HCT116 (cell line): ENCODE data around the gene ARL5C. TPM values are rescaled to one million over a fixed set of nuclear protein-coding genes. Genes with fewer than 3 reads are reported as not detected.
A peak's percentile ranks its signal among the peaks of the same experiment; 100 is the strongest.

Source experiments
- ATAC-seq: fragments of 200-7000 bp; cut with Tn5 transposase; 2 replicates; pipeline ENCODE4 v1.9.1; 2020; ENCODE audit warnings: mild to moderate bottlenecking, moderate library complexity
- BruUV-seq: library from RNA; stranded (reverse); fragments of 400-500 nt; replicated peaks from 2 replicates; lab custom pipeline; 2021; lab: Mats Ljungman, UMichigan
- CTCF ChIA-PET: fragments of 300-600 bp; sonication (Branson Sonifier 250); formaldehyde crosslinking; loops from one replicate; lab custom pipeline; 2021; ENCODE audit warnings: antibody characterized with exemption; lab: Charles Lee
- POLR2A ChIA-PET: fragments of 300-600, 350-600 bp; sonication (Branson Sonifier 250); formaldehyde crosslinking; loops from one replicate; lab custom pipeline; 2021; ENCODE audit warnings: antibody characterized with exemption; lab: Charles Lee
- RAD21 ChIA-PET, 2 experiments: fragments of 300-600 bp; sonication (Branson Sonifier 250); formaldehyde crosslinking; loops; one replicate each; lab custom pipeline; 2023; ENCODE audit warnings: low total read pairs in 2 of 2; ENCODE audit not compliant: uncharacterized antibody in 2 of 2, unreplicated experiment in 2 of 2, low non-redundant PET in 1 of 2; lab: Charles Lee
- DNase-seq: peaks from one replicate; pipeline ENCODE4 v3.0.0-alpha.2; 2010; ENCODE audit warnings: low read depth, low spot score
- H2AFZ ChIP-seq: fragments of 200-600 bp; shearing (Covaris generic), sonication (generic); 2 replicates; pipeline ENCODE4 v1.6.1; 2017; ENCODE audit warnings: low read depth, mixed run types, mixed read lengths, antibody characterized with exemption, low read length; ENCODE audit not compliant: poor library complexity, severe bottlenecking
- H3K27ac ChIP-seq: 2 replicates; pipeline ENCODE4 v1.5.1; 2012; ENCODE audit warnings: low read depth, low read length
- H3K27me3 ChIP-seq: fragments of 200-600 bp; sonication (generic); 2 replicates; pipeline ENCODE4 v1.6.1; 2016; ENCODE audit warnings: mixed run types, low read length, mixed read lengths; ENCODE audit not compliant: insufficient read depth
- H3K36me3 ChIP-seq, 2 experiments: fragments of 200-500 bp in 1 of 2; fragments of 200-600 bp in 1 of 2; sonication (Bioruptor generic) in 1 of 2; sonication (generic) in 1 of 2; 2 replicates each; pipeline versions ENCODE4 v1.5.1 to v1.6.1; 2014 to 2016; ENCODE audit warnings: low read length in 2 of 2, inconsistent platforms in 1 of 2, mixed read lengths in 1 of 2, mixed run types in 1 of 2; ENCODE audit not compliant: insufficient read depth in 2 of 2, control insufficient read depth in 1 of 2
- H3K4me1 ChIP-seq, 2 experiments: fragments of 200-600 bp in 1 of 2; sonication (generic) in 1 of 2; 2 replicates each; pipeline versions ENCODE4 v1.5.1 to v1.6.1; 2012 to 2017; ENCODE audit warnings: low read length in 2 of 2, inconsistent platforms in 1 of 2, mild to moderate bottlenecking in 1 of 2, mixed read lengths in 1 of 2, mixed run types in 1 of 2, moderate library complexity in 1 of 2; ENCODE audit not compliant: insufficient read depth in 2 of 2, control insufficient read depth in 1 of 2
- H3K4me2 ChIP-seq: fragments of 200-600 bp; sonication (generic); 2 replicates; pipeline ENCODE4 v1.6.1; 2017; ENCODE audit warnings: mixed run types, low read length, mixed read lengths
- H3K4me3 ChIP-seq, 2 experiments: fragments of 200-600 bp in 1 of 2; sonication (generic) in 1 of 2; replicated peaks in 1 of 2; 2 replicates each; pipeline ENCODE4 v1.5.1; 2011 to 2016; ENCODE audit warnings: low read length in 2 of 2, control low read depth in 1 of 2, low read depth in 1 of 2, mild to moderate bottlenecking in 1 of 2, mixed read lengths in 1 of 2, mixed run types in 1 of 2
- H3K79me2 ChIP-seq: fragments of 200-600 bp; sonication (generic); 2 replicates; pipeline ENCODE4 v1.6.1; 2017; ENCODE audit warnings: mild to moderate bottlenecking, mixed run types, low read length, moderate library complexity, mixed read lengths; ENCODE audit not compliant: insufficient read depth
- H3K9ac ChIP-seq: fragments of 200-600 bp; sonication (generic); 2 replicates; pipeline ENCODE4 v1.6.1; 2016; ENCODE audit warnings: low read length, mixed read lengths
- H3K9me2 ChIP-seq: fragments of 200-600 bp; sonication (generic), shearing (Covaris generic); 2 replicates; pipeline ENCODE4 v1.6.1; 2017; ENCODE audit warnings: mixed run types, mild to moderate bottlenecking, moderate library complexity; ENCODE audit not compliant: insufficient read depth
- H3K9me3 ChIP-seq, 2 experiments: fragments of 200-500 bp in 1 of 2; fragments of 200-600 bp in 1 of 2; sonication (Bioruptor generic) in 1 of 2; sonication (generic) in 1 of 2; 2 replicates each; pipeline ENCODE4 v1.6.1; 2014 to 2017; ENCODE audit warnings: low read length in 2 of 2, mixed read lengths in 2 of 2, inconsistent platforms in 1 of 2, low read depth in 1 of 2, mild to moderate bottlenecking in 1 of 2, mixed run types in 1 of 2, moderate library complexity in 1 of 2; ENCODE audit not compliant: control insufficient read depth in 1 of 2, insufficient read depth in 1 of 2
- H4K20me1 ChIP-seq: fragments of 200-600 bp; sonication (generic), shearing (Covaris generic); 2 replicates; pipeline ENCODE4 v1.6.1; 2017; ENCODE audit warnings: mixed run types, mild to moderate bottlenecking, moderate library complexity; ENCODE audit not compliant: insufficient read depth
- ATF3 ChIP-seq: IDR thresholded peaks from 2 replicates; pipeline ENCODE4 v1.6.1; 2012
- CBX3 ChIP-seq: IDR thresholded peaks from 2 replicates; pipeline ENCODE4 v1.6.1; 2012; ENCODE audit warnings: low read depth
- CEBPB ChIP-seq: IDR thresholded peaks from 2 replicates; pipeline ENCODE4 v1.6.1; 2012; ENCODE audit warnings: low read depth
- EGR1 ChIP-seq: IDR thresholded peaks from 2 replicates; pipeline ENCODE4 v1.6.1; 2012; ENCODE audit warnings: low read depth
- ELF1 ChIP-seq: IDR thresholded peaks from 2 replicates; pipeline ENCODE4 v1.6.1; 2012; ENCODE audit warnings: low read depth, borderline replicate concordance
- EZH2 ChIP-seq: fragments of 200-600 bp; sonication (generic); IDR thresholded peaks from 2 replicates; pipeline ENCODE4 v1.6.1; 2017; ENCODE audit warnings: antibody characterized with exemption, mixed run types
- JUND ChIP-seq: IDR thresholded peaks from 2 replicates; pipeline ENCODE4 v1.6.1; 2012
- MAX ChIP-seq: IDR thresholded peaks from 2 replicates; pipeline ENCODE4 v1.6.1; 2012
- POLR2A ChIP-seq: IDR thresholded peaks from 2 replicates; pipeline ENCODE4 v1.7.0; 2011; ENCODE audit warnings: borderline replicate concordance; ENCODE audit not compliant: insufficient read depth, insufficient read length; ENCODE audit errors: extremely low read depth
- POLR2AphosphoS5 ChIP-seq: IDR thresholded peaks from 2 replicates; pipeline ENCODE4 v1.6.1; 2011; ENCODE audit warnings: mild to moderate bottlenecking, low read depth, low read length, moderate library complexity
- RAD21 ChIP-seq: IDR thresholded peaks from 2 replicates; pipeline ENCODE4 v1.6.1; 2012; ENCODE audit warnings: low read depth, mild to moderate bottlenecking
- REST ChIP-seq: IDR thresholded peaks from 2 replicates; pipeline ENCODE4 v1.6.1; 2012; ENCODE audit warnings: low read depth
- SP1 ChIP-seq: IDR thresholded peaks from 2 replicates; pipeline ENCODE4 v1.6.1; 2012; ENCODE audit warnings: low read depth
- SRF ChIP-seq: IDR thresholded peaks from 2 replicates; pipeline ENCODE4 v1.6.1; 2012; ENCODE audit warnings: low read depth
- TCF7L2 ChIP-seq: IDR thresholded peaks from 2 replicates; pipeline ENCODE4 v1.7.0; 2011; ENCODE audit warnings: borderline replicate concordance, inconsistent platforms; ENCODE audit not compliant: insufficient read depth, insufficient read length; ENCODE audit errors: extremely low read depth
- ZNF274 ChIP-seq: fragments of 200-500 bp; sonication (Bioruptor generic); IDR thresholded peaks from 2 replicates; pipeline ENCODE4 v1.6.1; 2014; ENCODE audit warnings: mild to moderate bottlenecking, low read depth, low read length, inconsistent platforms
- intact Hi-C: fragments of 100-400 bp; cut with micrococcal nuclease; formaldehyde crosslinking; loops from 2 replicates; pipeline ENCODE4 v1.10.0; 2022
- total RNA-seq: library from RNA; stranded (reverse); gene quantifications from one replicate; pipeline ENCODE4 v1.2.1, GENCODE V29; 2021; ENCODE audit not compliant: unreplicated experiment

The ARL5C gene
- total RNA-seq, 1 experiment from 2014 or later: not detected

GRCh38 chr17:39195568-39196160 lies 29.7 kb upstream of the ARL5C start:
- DNase-seq: no peak
- CTCF ChIA-PET: interaction anchor here (1.3 to 1.7 kb wide), 4 partner anchors 21 to 43 kb away, joined by 3 to 6 read pairs (median 5); no protein-coding TSS in a partner anchor
- RAD21 ChIA-PET: no interaction called here
- H3K9me3 ChIP-seq: no peaks in the 10 kb centered on the region
- peak overlapping the region; percentile 92 for H3K4me2 ChIP-seq
- no TSS peak for BruUV-seq
- peaks cover 19 to 35% of the 10 kb centered on the region in 2 experiments for H3K4me1 ChIP-seq
- H3K79me2 ChIP-seq: peaks cover 19% of the 10 kb centered on the region
- no peak overlapping the region for H2AFZ ChIP-seq
- H3K4me3 ChIP-seq: peak overlapping the region in 1 of 2 experiments; percentile 75; a peak in 2 of 4 replicates
- H3K36me3 ChIP-seq: peaks cover 5 to 7% of the 10 kb centered on the region in 2 experiments; a peak in 3 of 4 replicates
- H3K9ac ChIP-seq: no peak overlapping the region
- no peaks in the 10 kb centered on the region for H3K9me2 ChIP-seq
- POLR2A ChIA-PET: interaction anchor here (1.8 kb wide), 1 partner anchor 31 kb away, joined by 3 read pairs; no protein-coding TSS in a partner anchor
- ATAC-seq: no peak
- no peak overlapping the region for H3K27ac ChIP-seq
- H3K27me3 ChIP-seq: no peaks in the 10 kb centered on the region
- intact Hi-C loops: no loop called here
- TF ChIP-seq CBX3 (no peak), CEBPB (no peak), REST (no peak), SRF (no peak), EGR1 (no peak), JUND (no peak), ZNF274 (no peak), ATF3 (no peak), SP1 (no peak), EZH2 (no peak), POLR2A (no peak), POLR2AphosphoS5 (no peak), TCF7L2 (no peak), MAX (no peak), ELF1 (no peak), RAD21 (no peak)
- no peaks in the 10 kb centered on the region for H4K20me1 ChIP-seq
